ENCODE measurements around the gene CENPN.

CENPN gene

GRCh38 chr16:81073560-81074330 lies 66.7 kb downstream of the CENPN start:
- TF ChIP-seq CREB1 (IDR thresholded peaks at IDR 0.05; ENCODE audit: low read depth) (no peak), REST (IDR thresholded peaks at IDR 0.05; ENCODE audit: low read depth) (no peak), CEBPB (IDR thresholded peaks at IDR 0.05) (no peak), FOXM1 (IDR thresholded peaks at IDR 0.05; ENCODE audit: borderline replicate concordance, low read depth) (no peak), TEAD4 (IDR thresholded peaks at IDR 0.05) (no peak), MAX (IDR thresholded peaks at IDR 0.05) (no peak)

GRCh38 chr16:81076566-81077075 lies 69.6 kb downstream of the CENPN start:
- 0 out of 2 replicates have a peak, but pooled peaks have one; percentile 2 for TF ChIP-seq TEAD4 (IDR thresholded peaks at IDR 0.05)
- TF ChIP-seq CEBPB (IDR thresholded peaks at IDR 0.05) = no peak
- TF ChIP-seq TAF1 (IDR thresholded peaks at IDR 0.05; ENCODE audit: low read depth) = no peak
- peak; percentile 70; the same call in 1 of the 2 replicates for TF ChIP-seq MAX (IDR thresholded peaks at IDR 0.05)

- no peak for TF ChIP-seq NFIC (IDR thresholded peaks at IDR 0.05)
- no peak; the same call in 1 of the 2 replicates for TF ChIP-seq FOXM1 (IDR thresholded peaks at IDR 0.05; ENCODE audit: borderline replicate concordance, low read depth)
- TF ChIP-seq CREB1 (IDR thresholded peaks at IDR 0.05; ENCODE audit: low read depth) = peak; percentile 83
- TF ChIP-seq USF1 (IDR thresholded peaks at IDR 0.05) = no peak; the same call in 1 of the 2 replicates
- peak; percentile 37; the same call in 1 of the 2 replicates for TF ChIP-seq EGR1 (IDR thresholded peaks at IDR 0.05)
- peak; percentile 92 for TF ChIP-seq ZBTB7A (IDR thresholded peaks at IDR 0.05; ENCODE audit: low read depth)
- TF ChIP-seq TCF12 (IDR thresholded peaks at IDR 0.05; ENCODE audit: low read depth) = peak; percentile 35; the same call in 1 of the 2 replicates
- TF ChIP-seq MAX (IDR thresholded peaks at IDR 0.05) = peak; percentile 75
- TF ChIP-seq TAF1 (IDR thresholded peaks at IDR 0.05; ENCODE audit: low read depth) = peak; percentile 84
- peak; percentile 62; the same call in 1 of the 2 replicates for TF ChIP-seq YY1 (IDR thresholded peaks at IDR 0.05; ENCODE audit: low read depth)
These were observed 70.3 kb downstream of the CENPN start, which contains the start of gene C16orf46 for GRCh38 chr16:81077076-81077940. Gene C16orf46 (minus strand): TSS chr16:81077238. CDS start chr16:81063955, 13,283 bp downstream.

GRCh38 chr16:81080233-81080632 lies 73.2 kb downstream of the CENPN start:
- TF ChIP-seq FOXM1 (IDR thresholded peaks at IDR 0.05; ENCODE audit: borderline replicate concordance, low read depth) (no peak), TCF12 (IDR thresholded peaks at IDR 0.05; ENCODE audit: low read depth) (no peak), CREB1 (IDR thresholded peaks at IDR 0.05; ENCODE audit: low read depth) (no peak), YY1 (IDR thresholded peaks at IDR 0.05; ENCODE audit: low read depth) (no peak), EGR1 (IDR thresholded peaks at IDR 0.05) (no peak), USF1 (IDR thresholded peaks at IDR 0.05) (no peak), EP300 (IDR thresholded peaks at IDR 0.05; ENCODE audit: borderline replicate concordance) (no peak), REST (IDR thresholded peaks at IDR 0.05; ENCODE audit: low read depth) (no peak), RAD21 (IDR thresholded peaks at IDR 0.05; ENCODE audit: low read depth) (no peak), TAF1 (IDR thresholded peaks at IDR 0.05; ENCODE audit: low read depth) (no peak)

GRCh38 chr16:81081014-81081413 lies 74.0 kb downstream of the CENPN start:
- TF ChIP-seq REST (IDR thresholded peaks at IDR 0.05; ENCODE audit: low read depth) = no peak
- no peak for TF ChIP-seq ZBTB7A (IDR thresholded peaks at IDR 0.05; ENCODE audit: low read depth)
- no peak for TF ChIP-seq CREB1 (IDR thresholded peaks at IDR 0.05; ENCODE audit: low read depth)
- TF ChIP-seq YY1 (IDR thresholded peaks at IDR 0.05; ENCODE audit: low read depth) = no peak
- no peak for TF ChIP-seq MAX (IDR thresholded peaks at IDR 0.05)
- no peak for TF ChIP-seq EGR1 (IDR thresholded peaks at IDR 0.05)
- no peak for TF ChIP-seq EP300 (IDR thresholded peaks at IDR 0.05; ENCODE audit: borderline replicate concordance)
- TF ChIP-seq CEBPB (IDR thresholded peaks at IDR 0.05) = no peak
